Loucy (cell line): ENCODE results near the gene WRAP73.

Experiments
- EZH2phosphoT487 ChIP-seq: fragments of 200-600 bp; IDR thresholded peaks from 2 replicates; pipeline ENCODE4 v1.6.1; 2018; ENCODE audit warnings: antibody characterized with exemption, mild to moderate bottlenecking, moderate library complexity, borderline replicate concordance
- TF ChIP-seq, protein P1 (sequence below): fragments of 200-600 bp; sonication (generic); conservative IDR thresholded peaks from 2 replicates; pipeline ENCODE4 v1.5.1; 2014; ENCODE audit warnings: mild to moderate bottlenecking, antibody characterized with exemption, low read length

DNA sequence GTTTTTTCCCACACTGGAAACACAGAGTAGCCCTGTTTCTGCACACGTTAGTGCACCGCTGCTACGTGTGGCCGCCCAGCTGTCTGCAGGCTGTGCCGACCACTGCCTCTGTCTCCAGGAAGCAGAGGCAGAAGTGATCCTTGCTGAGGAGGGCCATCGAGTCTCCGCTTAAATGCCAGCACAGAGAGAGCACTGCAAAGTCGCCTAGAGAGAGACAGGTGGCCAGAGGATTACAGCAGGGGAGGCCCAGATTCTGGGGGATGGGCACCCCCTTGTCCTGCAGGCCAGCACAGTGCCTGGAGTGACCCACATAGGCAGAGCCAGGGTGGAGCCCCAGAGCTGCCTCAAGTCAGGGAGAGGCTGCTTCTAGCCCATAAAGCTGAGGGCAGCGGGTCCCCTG lies 19.0 kb downstream of the WRAP73 start:
- TF ChIP-seq, protein P1, sequence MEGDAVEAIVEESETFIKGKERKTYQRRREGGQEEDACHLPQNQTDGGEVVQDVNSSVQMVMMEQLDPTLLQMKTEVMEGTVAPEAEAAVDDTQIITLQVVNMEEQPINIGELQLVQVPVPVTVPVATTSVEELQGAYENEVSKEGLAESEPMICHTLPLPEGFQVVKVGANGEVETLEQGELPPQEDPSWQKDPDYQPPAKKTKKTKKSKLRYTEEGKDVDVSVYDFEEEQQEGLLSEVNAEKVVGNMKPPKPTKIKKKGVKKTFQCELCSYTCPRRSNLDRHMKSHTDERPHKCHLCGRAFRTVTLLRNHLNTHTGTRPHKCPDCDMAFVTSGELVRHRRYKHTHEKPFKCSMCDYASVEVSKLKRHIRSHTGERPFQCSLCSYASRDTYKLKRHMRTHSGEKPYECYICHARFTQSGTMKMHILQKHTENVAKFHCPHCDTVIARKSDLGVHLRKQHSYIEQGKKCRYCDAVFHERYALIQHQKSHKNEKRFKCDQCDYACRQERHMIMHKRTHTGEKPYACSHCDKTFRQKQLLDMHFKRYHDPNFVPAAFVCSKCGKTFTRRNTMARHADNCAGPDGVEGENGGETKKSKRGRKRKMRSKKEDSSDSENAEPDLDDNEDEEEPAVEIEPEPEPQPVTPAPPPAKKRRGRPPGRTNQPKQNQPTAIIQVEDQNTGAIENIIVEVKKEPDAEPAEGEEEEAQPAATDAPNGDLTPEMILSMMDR = no peak
- TF ChIP-seq EZH2phosphoT487 = no peak
